Measurements from ENCODE around the gene FHOD3. TPM values are rescaled to one million over a fixed set of nuclear protein-coding genes. Genes with fewer than 3 reads are reported as not detected.
"Not testable (repeated sequence)": the region's sequence is repeated elsewhere in the genome, so short reads cannot be mapped to it uniquely, and the experiment has no call there.

FHOD3 gene
- total RNA-seq, 1 donor: not detected

- H3K4me1 ChIP-seq (ENCODE audit: insufficient read depth, low read length): no peaks in the 10 kb centered on the region
- H3K4me3 ChIP-seq (ENCODE audit: low read length): no peak overlapping the region
- no peaks in the 10 kb centered on the region for H3K27me3 ChIP-seq (ENCODE audit: insufficient read depth, low read length)
- no peaks in the 10 kb centered on the region for H3K9me3 ChIP-seq (ENCODE audit: low read depth, low read length)
Observed at GRCh38 chr18:36714476-36714875, 417.0 kb downstream of the FHOD3 start.

DNA sequence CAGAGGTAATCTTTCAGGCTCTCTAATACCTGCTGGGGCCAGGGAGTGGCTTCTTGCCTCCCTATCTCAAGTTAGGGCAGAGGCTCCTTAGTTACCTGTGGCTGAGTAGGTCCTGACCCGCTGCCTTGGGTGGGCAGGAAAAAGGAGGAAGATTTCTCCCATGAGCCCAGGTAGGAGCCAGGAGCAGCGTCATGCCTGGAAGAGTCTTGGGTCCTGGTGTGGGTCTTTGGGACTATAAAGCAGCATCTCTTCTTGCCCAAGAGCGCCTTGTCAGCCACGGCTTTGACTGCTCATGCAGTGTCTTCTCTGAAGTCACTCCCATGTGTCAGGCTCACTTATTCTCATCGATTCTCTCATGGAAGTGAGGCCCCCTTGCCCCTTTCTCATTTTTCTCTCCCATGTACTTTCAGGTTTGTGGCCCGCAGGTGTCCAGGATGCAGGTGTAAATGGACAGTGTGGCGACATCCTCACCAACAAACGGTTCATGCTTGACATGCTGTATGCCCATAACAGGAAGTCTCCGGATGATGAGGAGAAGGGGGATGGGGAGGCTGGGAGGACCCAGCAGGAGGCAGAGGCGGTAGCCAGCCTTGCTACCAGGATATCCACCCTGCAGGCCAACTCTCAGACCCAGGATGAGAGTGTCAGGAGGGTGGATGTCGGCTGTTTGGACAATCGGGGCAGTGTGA is 420.1 kb downstream of the FHOD3 start:
- no peaks in the 10 kb centered on the region for H3K27me3 ChIP-seq (ENCODE audit: insufficient read depth, low read length)
- H3K9me3 ChIP-seq (ENCODE audit: low read depth, low read length): no peaks in the 10 kb centered on the region
- no peak overlapping the region for H3K4me3 ChIP-seq (ENCODE audit: low read length)
- H3K4me1 ChIP-seq (ENCODE audit: insufficient read depth, low read length): no peaks in the 10 kb centered on the region

- H3K4me1 ChIP-seq (ENCODE audit: insufficient read depth, low read length): no peaks in the 10 kb centered on the region
Observed at GRCh38 chr18:36718705-36719328, 421.3 kb downstream of the FHOD3 start.

DNA sequence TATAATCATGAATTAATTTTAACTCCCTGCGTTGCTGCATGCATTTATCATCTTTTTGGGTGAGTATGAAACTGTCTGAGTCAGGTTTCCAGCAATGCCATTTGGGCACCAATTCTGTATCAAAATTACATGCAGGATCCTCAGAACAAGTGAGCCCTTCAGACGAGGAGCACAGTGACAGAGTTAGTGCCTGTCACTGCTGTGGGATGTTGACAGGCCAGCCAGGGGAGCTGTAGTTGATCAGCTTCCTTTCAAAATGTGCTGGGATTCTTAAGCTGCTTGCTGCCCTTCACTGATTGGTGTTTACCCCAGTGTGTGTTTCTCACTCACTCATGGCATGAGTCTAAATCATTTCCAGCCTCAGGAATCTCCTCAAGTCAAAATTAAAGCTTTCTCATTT is 422.1 kb downstream of the FHOD3 start:
- Histone ChIP-seq H3K4me3 (ENCODE audit: low read length) (no peak overlapping the region), H3K27me3 (ENCODE audit: insufficient read depth, low read length) (no peaks in the 10 kb centered on the region), H3K4me1 (ENCODE audit: insufficient read depth, low read length) (no peaks in the 10 kb centered on the region), H3K9me3 (ENCODE audit: low read depth, low read length) (no peaks in the 10 kb centered on the region)

More at GRCh38 chr18:36718705-36719328, 421.3 kb downstream of the FHOD3 start:
- Histone ChIP-seq H3K27me3 (ENCODE audit: insufficient read depth, low read length) (no peaks in the 10 kb centered on the region), H3K9me3 (ENCODE audit: low read depth, low read length) (no peaks in the 10 kb centered on the region), H3K4me3 (ENCODE audit: low read length) (no peak overlapping the region)

GRCh38 chr18:36721351-36721750 is 423.8 kb downstream of the FHOD3 start:
- H3K27me3 ChIP-seq (ENCODE audit: insufficient read depth, low read length); H3K9me3 ChIP-seq (ENCODE audit: low read depth, low read length); H3K4me3 ChIP-seq (ENCODE audit: low read length); H3K4me1 ChIP-seq (ENCODE audit: insufficient read depth, low read length): not testable (repeated sequence)

GRCh38 chr18:36724169-36724568 is 426.7 kb downstream of the FHOD3 start:
- no peak overlapping the region for H3K4me3 ChIP-seq (ENCODE audit: low read length)
- H3K4me1 ChIP-seq (ENCODE audit: insufficient read depth, low read length): no peaks in the 10 kb centered on the region
- H3K27me3 ChIP-seq (ENCODE audit: insufficient read depth, low read length): no peaks in the 10 kb centered on the region
- no peaks in the 10 kb centered on the region for H3K9me3 ChIP-seq (ENCODE audit: low read depth, low read length)

DNA sequence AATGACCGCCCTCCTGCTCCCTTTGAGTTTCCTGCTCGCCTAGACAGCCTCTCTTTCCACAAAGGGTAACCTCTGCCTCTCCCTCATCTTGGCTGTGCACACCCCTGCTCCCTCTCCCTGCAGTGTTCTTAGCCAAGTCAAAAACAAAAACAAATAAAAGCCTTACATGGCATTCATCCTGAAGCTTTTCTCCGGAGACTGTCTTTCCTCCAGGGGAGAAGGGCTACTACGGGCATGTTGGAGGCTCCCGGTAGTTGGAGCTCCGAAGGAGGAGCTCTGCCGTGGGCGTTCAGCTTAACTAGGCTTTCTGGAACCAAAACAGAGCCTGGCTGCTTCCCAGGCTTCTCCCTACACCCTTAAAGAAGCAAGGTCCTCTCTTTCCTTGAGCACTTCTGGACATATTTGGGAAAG is 427.1 kb downstream of the FHOD3 start:
- no peaks in the 10 kb centered on the region for H3K9me3 ChIP-seq (ENCODE audit: low read depth, low read length)
- H3K27me3 ChIP-seq (ENCODE audit: insufficient read depth, low read length): no peaks in the 10 kb centered on the region
- H3K4me3 ChIP-seq (ENCODE audit: low read length): no peak overlapping the region
- no peaks in the 10 kb centered on the region for H3K4me1 ChIP-seq (ENCODE audit: insufficient read depth, low read length)

DNA sequence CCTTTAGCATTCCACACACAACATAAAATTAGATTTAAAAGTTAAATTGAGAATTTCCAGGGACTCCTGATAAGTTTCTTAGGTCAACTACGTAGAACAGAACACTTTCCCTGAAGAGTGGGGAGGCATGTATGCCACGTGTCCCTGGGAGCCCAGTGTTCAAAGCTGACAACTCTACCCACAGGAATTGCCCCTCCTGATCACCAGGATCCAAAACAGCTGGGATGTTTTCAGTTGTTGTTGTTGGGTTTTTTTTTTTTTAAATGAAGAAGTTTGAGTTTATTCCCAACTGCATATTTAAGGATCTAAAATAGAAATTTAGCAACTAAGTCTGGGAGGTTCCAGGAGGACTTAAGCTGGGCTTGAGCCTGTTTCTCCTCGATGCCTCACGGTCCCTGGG is 430.8 kb downstream of the FHOD3 start:
- Histone ChIP-seq H3K4me3 (ENCODE audit: low read length) (no peak overlapping the region), H3K4me1 (ENCODE audit: insufficient read depth, low read length) (no peaks in the 10 kb centered on the region), H3K9me3 (ENCODE audit: low read depth, low read length) (no peaks in the 10 kb centered on the region), H3K27me3 (ENCODE audit: insufficient read depth, low read length) (no peaks in the 10 kb centered on the region)

GRCh38 chr18:36729197-36729596 is 431.7 kb downstream of the FHOD3 start:
- H3K9me3 ChIP-seq (ENCODE audit: low read depth, low read length): no peaks in the 10 kb centered on the region
- no peaks in the 10 kb centered on the region for H3K27me3 ChIP-seq (ENCODE audit: insufficient read depth, low read length)
- H3K4me1 ChIP-seq (ENCODE audit: insufficient read depth, low read length): no peaks in the 10 kb centered on the region
- H3K4me3 ChIP-seq (ENCODE audit: low read length): no peak overlapping the region

GRCh38 chr18:36732264-36732663 is 434.8 kb downstream of the FHOD3 start:
- no peaks in the 10 kb centered on the region for H3K4me1 ChIP-seq (ENCODE audit: insufficient read depth, low read length)
- H3K9me3 ChIP-seq (ENCODE audit: low read depth, low read length): no peaks in the 10 kb centered on the region
- no peak overlapping the region for H3K4me3 ChIP-seq (ENCODE audit: low read length)
- H3K27me3 ChIP-seq (ENCODE audit: insufficient read depth, low read length): no peaks in the 10 kb centered on the region

DNA sequence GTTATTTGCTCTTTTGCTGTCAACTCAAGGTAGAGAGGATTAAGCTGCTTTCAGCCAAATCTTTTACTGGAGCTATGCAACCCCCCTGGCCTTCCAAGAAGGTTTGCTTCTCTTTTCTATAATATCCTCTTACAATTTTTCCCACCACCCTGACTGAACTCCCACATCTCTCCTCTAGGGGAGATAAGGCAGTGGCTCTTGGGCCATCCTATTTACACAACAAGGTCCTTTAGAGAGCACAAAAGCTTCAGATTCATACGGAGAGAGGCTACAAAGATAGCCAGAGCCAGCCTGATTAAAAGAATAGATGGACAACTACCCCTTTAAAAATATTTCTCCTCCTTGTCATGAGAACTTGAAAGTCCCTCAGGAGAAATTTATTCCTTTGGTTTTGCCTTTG is 435.6 kb downstream of the FHOD3 start:
- H3K27me3 ChIP-seq (ENCODE audit: insufficient read depth, low read length): no peaks in the 10 kb centered on the region
- H3K9me3 ChIP-seq (ENCODE audit: low read depth, low read length): no peaks in the 10 kb centered on the region
- H3K4me3 ChIP-seq (ENCODE audit: low read length): no peak overlapping the region
- no peaks in the 10 kb centered on the region for H3K4me1 ChIP-seq (ENCODE audit: insufficient read depth, low read length)

DNA sequence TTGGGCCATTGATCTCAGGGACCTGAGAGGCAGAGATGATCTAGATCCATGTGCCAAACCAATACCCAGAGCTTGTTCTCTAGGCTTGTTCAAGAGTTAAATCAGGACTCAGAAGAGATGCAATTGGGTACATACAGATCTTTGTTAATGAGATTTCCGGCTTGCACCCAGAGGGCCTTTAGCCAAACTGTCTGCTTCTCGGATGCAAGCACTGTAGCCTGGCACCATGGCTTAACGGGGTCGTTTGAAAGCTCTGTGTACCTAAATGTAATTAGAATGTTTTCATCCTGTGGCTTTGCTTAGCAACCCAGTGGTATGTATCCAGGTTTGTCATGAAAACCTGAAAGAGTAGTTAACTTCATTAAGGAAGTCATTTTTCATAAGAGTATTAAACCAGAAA is 437.1 kb downstream of the FHOD3 start:
- H3K4me3 ChIP-seq (ENCODE audit: low read length): no peak overlapping the region
- no peaks in the 10 kb centered on the region for H3K4me1 ChIP-seq (ENCODE audit: insufficient read depth, low read length)
- H3K9me3 ChIP-seq (ENCODE audit: low read depth, low read length): no peaks in the 10 kb centered on the region
- no peaks in the 10 kb centered on the region for H3K27me3 ChIP-seq (ENCODE audit: insufficient read depth, low read length)

- Histone ChIP-seq H3K4me1 (ENCODE audit: insufficient read depth, low read length) (no peaks in the 10 kb centered on the region), H3K4me3 (ENCODE audit: low read length) (no peak overlapping the region), H3K9me3 (ENCODE audit: low read depth, low read length) (no peaks in the 10 kb centered on the region), H3K27me3 (ENCODE audit: insufficient read depth, low read length) (no peaks in the 10 kb centered on the region)
Observed at GRCh38 chr18:36735130-36735529, 437.6 kb downstream of the FHOD3 start.

GRCh38 chr18:36736094-36736493 is 438.6 kb downstream of the FHOD3 start:
- Histone ChIP-seq H3K27me3 (ENCODE audit: insufficient read depth, low read length) (no peaks in the 10 kb centered on the region), H3K9me3 (ENCODE audit: low read depth, low read length) (no peaks in the 10 kb centered on the region), H3K4me1 (ENCODE audit: insufficient read depth, low read length) (no peaks in the 10 kb centered on the region), H3K4me3 (ENCODE audit: low read length) (no peak overlapping the region)

GRCh38 chr18:36737316-36737715 is 439.8 kb downstream of the FHOD3 start:
- no peak overlapping the region for H3K4me3 ChIP-seq (ENCODE audit: low read length)
- H3K4me1 ChIP-seq (ENCODE audit: insufficient read depth, low read length): no peaks in the 10 kb centered on the region
- no peaks in the 10 kb centered on the region for H3K9me3 ChIP-seq (ENCODE audit: low read depth, low read length)
- no peaks in the 10 kb centered on the region for H3K27me3 ChIP-seq (ENCODE audit: insufficient read depth, low read length)

DNA sequence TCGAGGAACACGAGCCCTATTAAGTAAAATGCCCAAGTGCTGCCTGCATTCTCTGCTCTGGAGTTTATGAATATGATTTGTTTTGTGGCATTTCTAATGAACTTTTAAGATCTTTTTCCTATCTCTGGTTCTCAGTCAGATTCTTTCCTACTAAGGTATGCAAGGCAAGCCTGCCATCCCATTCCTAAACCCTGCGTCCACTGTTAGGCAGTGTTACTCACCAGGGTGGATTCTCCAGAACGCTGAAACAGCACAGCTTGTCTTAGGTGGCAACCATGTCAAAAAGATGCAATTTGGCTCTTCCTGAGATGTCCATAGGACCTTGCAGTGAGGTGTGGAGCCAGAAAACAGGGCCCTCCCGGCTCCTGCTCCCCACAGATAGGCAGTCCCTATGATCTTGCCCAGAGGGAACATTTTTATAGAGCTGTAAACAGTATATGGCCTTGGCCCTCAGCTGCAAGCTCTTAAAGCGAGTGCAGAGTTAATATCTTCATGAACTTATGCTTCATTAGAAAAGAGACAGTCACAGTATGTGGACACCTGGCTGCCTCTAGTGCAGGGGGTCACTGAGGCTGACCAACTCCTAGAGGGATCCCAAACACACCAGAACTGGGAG is 446.9 kb downstream of the FHOD3 start:
- H3K27me3 ChIP-seq (ENCODE audit: insufficient read depth, low read length): no peaks in the 10 kb centered on the region
- H3K4me1 ChIP-seq (ENCODE audit: insufficient read depth, low read length): no peaks in the 10 kb centered on the region
- no peak overlapping the region for H3K4me3 ChIP-seq (ENCODE audit: low read length)
- H3K9me3 ChIP-seq (ENCODE audit: low read depth, low read length): no peaks in the 10 kb centered on the region

Measured in mononuclear cell (primary cell).